Activated gamma-delta T cell treated with anti-CD3 and anti-CD28 coated beads, Interleukin-2, amount 50 U/mL, for 16 hours (primary cell): ENCODE results near the gene PARD3B.

Experiments used
- DNase-seq: peaks from one replicate; pipeline ENCODE4 v3.0.0-alpha.2; 2020; ENCODE audit warnings: low read depth

Gene PARD3B

DNA sequence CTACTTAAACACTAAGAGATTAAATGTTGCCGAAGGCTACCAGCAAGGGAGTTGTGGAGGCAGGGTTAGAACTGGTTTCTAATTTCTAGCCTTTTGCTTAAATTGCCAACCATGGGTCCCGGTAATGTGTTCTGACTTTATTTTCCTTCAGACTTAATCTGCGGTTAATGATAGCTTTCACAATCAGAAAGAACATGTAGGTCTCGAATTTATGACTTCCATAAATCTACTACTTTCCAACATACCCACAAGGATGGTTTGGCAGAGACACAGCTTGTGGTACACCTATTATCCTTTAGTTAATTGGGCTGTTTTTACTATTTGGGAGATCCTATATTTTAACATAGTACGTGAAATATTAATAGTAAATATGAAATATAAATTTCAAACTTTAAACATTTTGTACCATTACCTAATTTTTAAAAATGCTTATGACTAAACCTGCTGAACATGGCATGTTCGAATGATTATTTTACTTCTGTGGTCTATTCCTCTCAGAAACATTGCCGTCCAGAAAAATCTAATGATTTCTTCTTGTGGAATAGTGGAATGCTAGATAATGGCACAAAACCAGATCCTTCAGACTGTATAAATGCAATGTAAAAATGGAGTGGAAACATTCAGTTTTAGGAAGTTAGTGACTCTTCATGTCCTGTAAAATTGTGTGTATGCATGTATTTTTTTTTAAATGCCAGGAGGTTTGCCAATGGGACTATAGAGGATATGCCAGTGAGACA is 41.3 kb downstream of the PARD3B start:
- no peak for DNase-seq

DNA sequence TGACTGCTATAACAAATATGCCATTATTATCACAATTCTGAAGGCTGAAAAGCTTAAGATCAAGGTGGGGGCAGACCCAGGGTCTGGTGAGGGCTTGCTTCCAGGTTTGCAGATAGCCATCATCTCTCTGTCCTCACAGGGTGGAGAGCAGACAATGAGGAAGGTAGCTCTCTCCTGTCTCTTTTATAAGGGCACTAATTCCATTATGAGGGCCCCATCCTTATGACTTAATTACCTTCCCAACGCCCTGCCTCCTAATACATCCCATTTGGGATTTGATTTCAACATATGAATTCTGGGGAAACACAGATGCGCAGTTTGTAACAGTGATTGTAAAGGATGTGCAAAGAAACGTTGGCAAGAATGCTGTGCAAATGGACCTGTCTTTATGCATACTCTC is 44.8 kb downstream of the PARD3B start:
- DNase-seq: no peak

DNA sequence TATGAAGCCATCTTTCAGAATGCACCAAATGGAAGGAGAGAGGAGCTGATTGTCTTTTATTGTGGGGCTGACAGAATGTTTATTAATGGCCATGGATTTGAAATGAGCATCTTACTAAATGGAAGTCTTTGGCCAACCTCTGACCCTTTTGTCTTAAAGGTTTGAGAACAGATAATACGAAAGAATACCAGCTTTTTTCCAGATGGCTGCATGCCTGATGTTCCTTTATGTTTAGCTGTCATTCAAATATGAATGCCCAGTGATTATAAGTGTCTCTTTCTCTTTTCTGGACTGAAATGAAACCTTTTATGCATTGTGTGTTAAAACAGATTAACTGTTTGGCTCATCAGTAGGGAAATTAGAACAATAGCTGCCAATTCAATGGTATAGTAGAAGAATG is 46.0 kb downstream of the PARD3B start:
- DNase-seq: no peak

DNA sequence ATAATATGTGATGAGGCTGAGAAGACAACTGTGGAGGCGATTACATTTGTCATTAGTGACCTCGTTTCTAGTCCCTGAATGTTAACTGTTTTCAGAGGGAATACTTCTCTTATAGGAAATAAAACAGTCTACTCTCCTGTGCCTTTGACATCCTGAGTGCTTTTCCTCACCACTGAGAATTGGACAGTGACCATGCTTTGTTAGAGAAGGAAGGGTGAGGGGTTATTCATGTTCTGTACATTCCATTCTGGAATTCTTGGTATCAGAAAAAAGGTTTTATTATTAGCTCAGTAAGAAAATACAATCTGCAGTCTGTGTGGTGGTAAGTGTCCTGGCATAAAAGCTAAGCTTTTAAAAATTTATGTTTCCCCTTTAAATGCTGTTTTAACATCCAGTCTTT is 58.8 kb downstream of the PARD3B start:
- no peak for DNase-seq

DNA sequence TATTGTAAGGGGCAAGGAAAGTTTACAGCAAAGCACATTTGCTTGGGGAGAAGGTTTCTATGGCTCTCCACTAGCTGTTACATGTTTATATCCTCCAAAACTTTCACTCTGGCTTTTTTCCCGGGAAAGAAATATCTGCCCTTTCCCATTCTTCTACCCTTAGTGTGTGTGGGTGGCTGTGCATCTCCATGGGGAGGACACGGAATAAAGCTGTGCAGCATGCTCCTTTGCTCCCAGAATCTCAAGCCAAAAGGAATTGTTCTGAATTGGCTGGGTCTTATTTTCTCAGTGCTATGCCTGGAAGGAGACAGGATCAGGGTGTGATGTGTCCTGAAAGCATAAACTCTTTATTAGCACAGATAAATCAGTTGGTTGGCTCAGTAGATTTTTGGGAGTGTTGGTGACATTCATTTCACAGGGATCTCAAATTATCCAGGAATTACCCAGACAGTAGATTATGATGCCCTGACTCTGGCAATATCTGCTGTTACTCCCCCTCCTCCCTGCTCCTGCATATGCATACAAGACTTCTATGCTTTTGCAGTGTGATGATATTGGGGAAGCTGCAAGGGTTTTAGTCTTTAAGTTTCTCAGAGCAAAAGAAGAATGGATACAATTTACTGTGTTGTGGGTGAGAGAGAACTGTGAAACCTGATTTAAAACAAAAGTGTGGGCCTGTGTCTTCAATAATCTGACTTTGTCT is 63.1 kb downstream of the PARD3B start:
- DNase-seq: no peak

DNA sequence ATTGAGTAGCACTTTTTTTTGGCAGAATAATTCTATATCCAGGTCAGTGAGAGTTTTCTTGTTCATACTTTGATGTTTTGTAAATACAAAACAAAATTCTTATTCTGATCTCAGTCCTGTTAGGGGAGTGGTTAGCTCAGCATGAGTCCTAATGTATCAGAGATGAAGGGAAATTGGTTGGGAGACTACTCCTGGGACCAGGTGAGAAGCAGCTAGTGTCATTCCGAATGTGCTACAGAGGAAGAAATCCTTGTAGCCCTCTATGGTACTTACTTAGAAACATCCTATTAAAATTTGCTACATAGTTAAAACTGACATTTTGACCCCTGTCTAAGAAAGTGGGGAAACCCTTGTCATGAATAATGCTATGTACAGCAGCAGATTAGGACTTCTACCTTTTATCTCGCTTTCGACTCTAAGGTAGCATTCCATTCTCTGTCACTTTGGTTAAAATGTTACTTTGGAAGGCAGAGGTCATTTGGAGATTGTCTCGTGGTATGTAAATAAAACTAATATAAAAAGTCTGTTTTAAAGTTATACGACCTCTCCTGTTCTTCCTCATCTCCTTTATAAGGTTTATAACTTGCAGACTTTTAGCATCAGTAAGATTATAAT is 65.8 kb downstream of the PARD3B start:
- DNase-seq: no peak

DNA sequence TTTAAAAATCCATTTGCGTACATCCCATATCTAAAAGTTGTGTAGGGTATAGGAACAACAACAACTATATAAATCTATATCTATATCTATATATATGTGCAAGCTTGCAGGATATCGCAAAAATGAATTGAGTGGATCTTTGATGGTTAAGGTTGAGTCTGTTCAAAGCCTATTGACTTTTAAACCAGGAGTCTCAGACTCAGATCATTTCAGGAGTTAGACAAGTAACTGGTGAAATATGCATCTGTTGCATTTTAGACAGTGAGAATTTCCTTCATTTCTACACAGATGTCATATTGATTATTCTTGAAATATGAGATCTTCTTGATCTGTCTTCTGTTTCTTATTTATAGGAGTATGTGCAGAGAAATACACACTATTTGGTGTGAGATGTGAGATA is 66.5 kb downstream of the PARD3B start:
- no peak for DNase-seq

DNA sequence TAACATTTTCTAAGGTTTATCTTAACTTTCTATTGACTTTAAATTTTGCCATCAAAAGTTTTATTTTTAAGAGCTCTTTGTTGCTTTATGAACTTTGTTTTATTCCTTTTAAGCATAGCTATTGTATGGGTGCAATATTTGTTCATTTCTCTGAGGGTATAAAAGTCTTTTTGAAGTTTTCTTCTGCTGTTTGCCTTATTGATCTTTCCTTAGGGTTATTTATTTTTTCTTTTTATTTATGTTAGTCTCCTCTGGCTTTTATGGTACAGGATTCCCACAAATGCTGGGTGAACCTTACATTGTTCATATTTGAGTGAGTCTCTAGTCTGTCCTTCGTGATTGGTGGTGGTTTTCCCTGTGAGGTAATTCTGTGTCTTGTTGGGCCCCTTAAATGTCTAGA is 68.4 kb downstream of the PARD3B start:
- DNase-seq: no peak

DNA sequence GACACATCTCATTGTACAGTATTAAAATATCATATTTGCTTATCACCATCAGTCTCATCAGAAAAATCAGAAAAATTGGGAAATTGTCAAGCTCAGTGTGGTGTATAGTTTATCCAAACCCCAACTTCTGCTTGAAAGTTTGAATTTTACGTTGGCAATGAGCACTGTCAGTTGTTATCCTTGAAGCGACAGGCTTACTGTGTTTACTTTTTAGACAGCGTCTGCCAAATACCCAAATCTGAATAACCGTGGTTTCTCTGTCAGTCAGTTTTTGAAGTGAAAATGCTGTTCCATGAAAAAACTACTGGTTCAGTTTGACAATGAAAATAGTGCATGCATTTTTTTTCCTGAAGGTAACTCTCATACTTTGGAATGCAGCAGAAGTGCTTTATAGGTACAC is 70.2 kb downstream of the PARD3B start:
- DNase-seq: no peak

DNA sequence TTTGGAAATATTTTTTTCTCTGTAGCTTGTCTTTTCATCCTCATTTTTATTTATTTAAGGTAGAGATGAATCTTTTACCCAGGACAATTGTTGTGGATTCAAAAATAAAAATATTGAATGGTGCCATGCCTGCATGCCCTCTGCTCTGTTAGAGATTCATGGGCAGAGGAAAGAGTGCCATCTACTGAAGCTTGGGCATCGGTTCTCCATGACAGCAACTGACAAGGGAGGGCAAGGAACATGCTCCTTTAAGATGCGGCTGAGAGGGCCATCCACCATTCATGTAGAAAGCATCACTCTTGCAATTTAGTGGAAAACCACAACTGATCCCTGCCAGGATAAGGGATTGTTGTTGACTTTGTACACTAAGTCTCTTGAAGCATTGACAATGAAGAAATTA is 79.9 kb downstream of the PARD3B start:
- DNase-seq: no peak

DNA sequence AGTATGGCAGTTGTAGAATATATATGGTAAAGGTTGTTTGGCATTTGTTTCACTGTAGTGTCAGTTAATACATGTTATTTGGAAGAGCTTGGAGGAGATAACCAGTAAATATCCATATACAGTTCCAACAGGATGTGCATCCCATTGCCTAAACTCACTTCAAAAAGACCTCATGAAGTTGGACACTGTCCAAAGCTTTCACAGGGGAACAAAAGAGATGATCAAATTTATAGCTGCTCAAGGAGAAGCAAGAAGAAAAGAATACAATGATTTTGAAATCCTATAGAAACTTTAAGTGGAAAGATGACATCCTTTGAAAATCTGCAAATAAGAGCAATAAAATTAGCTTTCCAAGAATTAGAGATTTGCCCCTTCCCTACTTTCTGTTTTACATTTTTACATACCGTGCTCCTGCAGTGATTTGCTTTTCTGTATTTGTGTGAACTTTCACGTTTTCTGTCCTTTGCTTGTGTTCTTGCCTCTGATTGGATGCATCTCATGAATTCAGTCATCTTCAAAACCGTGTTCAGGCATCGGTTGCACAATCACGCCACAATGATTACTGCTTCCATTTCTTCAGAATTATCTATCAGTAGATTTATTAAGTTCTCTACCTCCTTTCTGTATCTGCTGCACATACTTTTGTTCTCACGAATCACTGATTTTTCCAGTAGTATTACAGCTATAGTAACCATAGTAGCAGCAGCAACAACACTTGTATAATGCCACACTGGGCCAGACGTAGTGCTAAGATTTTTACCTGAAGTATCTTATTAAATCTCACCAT is 83.8 kb downstream of the PARD3B start:
- no peak for DNase-seq

DNA sequence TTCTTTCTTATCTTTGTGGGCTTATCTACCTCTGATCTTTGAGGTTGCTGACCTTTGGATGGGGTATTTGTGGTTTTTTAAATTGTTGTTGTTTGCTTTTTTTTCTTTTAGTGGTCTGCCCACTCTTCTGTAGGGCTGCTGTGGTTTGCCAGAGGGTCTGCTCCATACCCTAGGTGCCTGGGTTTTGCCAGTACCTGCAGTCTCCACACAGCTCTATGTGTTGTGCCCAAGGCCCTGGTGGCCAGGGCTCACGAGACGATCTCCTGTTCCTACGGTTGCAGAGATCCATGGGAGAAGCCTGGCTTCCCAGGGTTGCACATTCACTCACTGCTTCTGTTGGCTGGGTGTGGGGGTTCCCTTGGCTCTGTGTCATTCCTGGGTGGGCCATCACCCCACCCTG is 87.1 kb downstream of the PARD3B start:
- no peak for DNase-seq

DNA sequence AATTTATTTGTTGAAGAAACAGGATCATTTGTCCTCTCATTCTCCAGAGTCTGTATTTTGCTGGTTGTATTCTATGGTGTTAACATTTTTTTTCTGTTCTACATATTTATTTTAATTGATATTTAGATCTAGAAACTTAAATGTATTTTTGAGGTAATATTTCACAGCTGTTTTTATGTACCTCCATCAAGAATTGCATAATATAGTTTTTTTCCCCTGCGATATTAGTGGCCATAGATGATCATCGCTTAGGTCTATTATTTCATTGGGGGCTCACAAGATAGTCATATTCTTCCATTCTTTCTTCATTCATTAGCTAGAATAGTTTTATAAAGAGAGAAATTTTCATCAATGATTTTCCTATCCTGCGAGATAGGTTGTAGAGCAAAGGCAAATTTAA is 89.3 kb downstream of the PARD3B start:
- DNase-seq: no peak

DNA sequence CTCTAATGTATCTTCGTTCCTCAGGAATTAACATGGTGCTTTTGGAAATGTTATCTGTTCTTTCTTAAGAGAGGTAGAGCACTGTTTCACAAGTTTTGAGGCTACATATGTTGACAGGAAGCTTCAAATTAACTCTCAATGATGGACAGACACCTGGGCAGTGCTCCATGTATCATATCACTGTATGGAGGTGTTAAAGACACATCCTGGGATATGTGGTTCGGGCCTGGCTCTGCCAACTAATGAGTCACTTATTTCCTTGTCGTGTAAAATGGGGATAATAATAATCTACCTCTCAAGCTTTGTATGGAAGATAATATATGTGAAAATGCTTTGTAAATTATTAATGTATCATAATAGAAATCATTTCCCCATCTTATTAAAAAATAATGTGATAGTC is 90.2 kb downstream of the PARD3B start:
- DNase-seq: no peak

DNA sequence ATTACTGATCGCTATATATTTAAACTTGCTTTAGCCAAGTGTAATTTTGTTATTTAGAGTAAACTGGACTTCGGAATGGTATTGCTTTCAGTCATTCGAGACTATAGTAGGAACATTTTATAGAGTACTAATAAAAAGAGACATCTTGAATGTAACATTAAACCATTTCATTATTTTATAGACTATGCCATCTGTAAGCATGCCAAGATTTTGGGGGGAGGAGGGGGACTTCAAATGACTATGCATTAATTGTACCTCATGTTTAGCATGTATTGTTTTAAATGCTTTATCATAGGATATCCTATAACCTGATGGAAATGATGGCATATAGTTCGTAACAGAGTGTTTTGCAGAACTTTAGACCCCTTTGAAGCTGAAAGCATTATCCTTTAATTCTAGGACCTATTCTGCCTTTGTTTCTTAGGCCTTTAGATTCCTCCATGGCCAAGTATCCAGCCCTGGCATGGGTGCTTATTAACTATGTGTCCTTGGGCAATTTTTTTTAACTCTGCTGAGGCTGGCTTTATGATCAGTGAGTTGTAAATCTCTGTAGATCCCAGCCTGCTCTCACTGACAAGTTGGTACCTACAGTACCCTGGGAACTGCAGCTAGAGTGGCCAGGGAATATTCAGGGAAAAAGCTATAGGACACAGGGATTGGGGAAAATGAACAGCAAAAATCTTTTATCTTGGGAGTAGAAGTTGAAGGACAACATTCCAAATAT is 93.4 kb downstream of the PARD3B start:
- no peak for DNase-seq

DNA sequence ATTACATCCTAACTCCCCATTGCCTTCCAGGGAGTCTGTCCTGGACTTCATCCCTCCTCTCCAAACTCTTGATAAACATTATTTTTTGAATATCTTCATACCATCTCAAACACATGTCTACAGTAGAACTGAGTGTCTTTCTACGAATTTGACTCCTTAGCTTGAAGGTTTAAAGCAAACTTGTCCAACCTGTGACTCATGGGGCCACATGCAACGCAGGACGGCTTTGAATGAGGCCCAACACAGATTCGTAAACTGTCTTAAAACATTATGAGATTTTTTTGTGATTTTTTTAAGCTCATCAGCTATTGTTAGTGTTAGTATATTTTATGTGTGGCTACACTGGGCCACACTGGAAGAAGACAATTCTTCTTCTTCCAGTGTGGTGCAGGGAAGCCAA is 98.1 kb downstream of the PARD3B start:
- no peak for DNase-seq

DNA sequence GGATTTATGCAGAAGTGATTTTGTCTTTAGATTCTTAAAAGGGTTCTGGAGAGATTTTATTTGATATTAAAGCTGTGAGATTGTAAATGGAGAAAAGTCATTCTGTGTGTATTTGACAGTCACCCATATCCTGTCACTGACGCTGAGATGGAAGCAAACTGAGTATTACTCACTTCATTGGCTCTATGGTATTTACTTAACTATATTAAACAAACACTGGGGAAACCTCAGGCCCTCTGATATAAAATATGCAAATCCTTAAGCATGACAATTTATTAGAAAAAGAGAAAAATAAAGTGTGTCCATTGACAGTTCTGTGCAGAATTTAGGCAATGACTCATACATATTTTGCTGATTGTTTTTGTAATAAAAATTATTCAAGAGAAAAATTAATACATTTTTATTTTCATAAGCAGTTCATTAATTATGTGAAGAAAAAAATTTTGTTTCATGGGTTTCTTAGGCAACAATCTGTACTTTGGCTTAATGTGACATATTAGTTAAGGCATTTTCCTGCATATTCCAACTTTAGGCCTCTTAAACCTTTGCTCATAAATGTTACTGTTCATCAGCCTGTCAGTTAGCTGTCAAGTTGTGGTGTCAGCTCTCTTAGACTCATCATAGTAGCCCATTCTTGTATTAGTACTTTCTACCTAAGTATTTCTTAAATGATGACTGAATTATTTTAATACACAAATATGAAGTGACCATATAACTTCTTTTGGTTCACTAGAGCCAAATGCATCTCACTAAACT is 99.9 kb downstream of the PARD3B start:
- DNase-seq: no peak

DNA sequence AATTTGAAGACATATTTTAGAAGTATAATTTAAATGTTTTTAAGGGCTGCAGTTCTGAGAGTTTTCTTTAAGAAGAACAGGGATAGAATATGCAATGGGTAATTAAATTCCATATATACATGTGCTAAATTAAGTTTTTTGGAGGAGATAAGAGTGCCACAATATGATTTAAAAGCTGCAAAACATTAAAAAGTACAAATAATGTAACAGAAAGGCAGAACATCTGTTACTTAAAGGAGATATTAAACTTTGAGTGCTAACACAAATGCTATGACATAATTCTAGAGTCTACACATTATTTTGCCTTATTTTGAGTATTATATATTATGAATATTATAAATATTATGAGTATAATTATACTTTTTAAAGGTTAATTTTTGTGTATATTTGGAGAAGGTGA is 102.4 kb downstream of the PARD3B start:
- DNase-seq: no peak

DNA sequence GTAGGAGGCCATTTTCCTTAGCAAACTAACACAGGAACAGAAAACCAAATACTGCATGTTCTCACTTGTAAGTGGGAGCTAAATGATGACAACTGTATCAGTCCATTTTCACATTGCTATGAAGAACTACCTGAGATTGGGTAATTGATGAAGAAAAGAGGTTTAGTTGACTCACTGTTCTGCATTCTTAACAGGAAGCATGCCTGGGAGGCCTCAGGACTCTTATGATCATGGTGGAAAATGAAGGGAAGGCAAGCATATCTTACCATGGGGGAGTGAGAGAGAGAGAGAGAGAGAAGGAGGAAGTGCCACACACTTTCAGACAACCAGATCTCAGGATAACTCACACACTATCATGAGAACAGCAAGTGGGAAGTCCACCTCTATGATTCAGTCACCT is 105.3 kb downstream of the PARD3B start:
- no peak for DNase-seq

DNA sequence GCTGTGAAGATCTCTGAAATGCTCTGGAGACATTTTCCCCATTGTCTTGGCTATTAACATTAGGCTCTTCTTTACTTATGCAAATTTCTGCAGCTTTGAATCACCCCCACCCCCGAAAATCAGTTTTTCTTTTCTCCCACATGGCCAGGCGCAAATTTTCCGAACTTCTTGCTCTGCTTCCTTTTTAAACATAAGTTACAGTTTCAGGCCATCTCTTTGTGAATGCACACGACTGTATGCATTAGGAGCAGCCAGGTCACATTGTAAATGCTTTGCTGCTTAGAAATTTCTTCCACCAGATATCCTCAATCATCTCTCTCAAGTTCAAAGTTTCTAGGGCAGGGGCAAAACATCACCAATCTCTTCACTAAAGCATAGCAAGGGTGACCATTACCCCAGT is 106.8 kb downstream of the PARD3B start:
- no peak for DNase-seq

DNA sequence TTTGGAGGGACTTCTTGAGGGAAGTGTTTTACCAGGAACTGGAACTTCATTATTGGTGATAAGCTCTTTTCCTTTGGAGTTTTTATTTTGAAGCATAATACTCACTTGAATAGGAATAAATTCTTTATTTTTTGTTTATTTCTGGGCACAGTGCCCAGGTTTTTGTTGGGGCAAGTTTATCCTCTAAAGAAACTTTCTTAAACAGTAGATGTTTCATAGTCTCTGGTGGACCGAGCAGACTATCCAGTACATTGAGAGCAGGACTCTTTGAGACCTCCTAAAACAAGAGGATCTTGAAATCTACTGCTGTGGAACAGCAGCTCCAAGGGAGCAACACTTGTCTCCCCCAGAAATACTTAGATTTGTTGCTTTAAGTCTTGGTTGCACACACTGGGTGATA is 109.4 kb downstream of the PARD3B start:
- no peak for DNase-seq
